ENCODE measurements around the gene SCAMP4.

The SCAMP4 gene

DNA sequence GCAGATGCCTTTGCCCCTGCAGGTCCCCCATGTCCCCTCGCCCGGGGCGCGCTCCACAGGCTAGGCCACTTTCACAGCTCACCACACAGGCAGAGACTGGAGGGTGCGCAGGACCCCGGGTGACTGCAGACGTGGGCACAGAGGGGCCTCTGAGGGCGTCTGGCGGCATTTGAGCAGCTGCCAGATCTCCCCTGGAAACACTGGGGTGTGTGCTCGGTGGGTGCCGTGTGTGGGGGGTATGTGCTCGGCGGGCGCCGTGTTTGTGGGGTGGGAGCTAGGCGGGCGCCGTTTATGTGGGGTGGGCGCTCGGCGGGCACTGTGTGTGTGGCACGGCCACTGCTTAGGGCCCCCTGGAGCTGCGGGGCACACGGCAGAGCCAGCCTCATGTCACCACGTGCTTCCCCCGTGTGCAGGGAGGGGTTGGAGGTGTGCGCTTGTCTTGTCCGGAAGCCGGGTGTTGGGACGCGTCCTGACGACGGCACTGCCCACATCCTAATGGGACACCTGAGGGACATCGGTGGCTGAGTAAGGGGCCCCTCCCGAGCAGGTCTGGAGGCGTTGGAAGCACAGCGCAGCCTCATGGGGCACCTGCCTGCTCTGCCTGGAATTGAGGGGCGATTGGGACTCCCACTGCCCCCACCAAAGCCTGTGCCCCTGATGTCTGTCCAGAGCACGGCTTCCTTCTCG is 52.5 kb downstream of the SCAMP4 start:
- DNase-seq (ENCODE audit: low spot score): no peak

DNA sequence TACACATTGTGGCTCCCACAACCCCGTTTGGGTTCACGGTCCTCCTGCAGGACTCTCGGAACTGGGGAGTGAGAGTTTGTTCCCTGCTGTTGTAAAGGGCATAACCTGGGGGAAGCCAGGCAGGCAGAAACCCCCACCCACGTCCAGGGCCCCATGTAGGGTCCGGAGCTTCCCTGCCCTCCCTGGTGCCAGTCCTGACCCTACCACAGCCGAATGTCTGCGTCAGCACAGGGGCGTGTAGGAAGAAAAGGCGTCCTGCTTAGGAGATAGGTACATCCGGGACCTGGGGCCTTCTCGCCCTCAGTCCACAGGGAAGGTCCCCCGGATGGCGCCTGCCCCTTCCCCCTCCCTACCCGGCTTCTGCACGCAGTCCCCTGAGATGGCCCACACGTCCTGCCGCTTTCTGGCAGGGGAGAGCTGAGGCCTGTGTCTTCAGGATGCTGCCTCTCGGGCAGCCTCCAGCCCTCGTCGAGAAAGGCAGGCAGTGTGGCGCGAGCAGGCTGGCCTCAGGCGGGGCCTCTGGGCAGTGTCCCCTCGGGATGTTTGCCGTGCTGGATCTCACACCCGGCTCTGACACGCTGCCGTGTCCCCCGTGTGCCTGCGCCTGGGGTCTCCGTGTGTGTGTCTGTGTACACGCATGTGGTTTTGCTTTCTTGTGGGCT is 54.9 kb downstream of the SCAMP4 start:
- no peak for DNase-seq (ENCODE audit: low spot score)

DNA sequence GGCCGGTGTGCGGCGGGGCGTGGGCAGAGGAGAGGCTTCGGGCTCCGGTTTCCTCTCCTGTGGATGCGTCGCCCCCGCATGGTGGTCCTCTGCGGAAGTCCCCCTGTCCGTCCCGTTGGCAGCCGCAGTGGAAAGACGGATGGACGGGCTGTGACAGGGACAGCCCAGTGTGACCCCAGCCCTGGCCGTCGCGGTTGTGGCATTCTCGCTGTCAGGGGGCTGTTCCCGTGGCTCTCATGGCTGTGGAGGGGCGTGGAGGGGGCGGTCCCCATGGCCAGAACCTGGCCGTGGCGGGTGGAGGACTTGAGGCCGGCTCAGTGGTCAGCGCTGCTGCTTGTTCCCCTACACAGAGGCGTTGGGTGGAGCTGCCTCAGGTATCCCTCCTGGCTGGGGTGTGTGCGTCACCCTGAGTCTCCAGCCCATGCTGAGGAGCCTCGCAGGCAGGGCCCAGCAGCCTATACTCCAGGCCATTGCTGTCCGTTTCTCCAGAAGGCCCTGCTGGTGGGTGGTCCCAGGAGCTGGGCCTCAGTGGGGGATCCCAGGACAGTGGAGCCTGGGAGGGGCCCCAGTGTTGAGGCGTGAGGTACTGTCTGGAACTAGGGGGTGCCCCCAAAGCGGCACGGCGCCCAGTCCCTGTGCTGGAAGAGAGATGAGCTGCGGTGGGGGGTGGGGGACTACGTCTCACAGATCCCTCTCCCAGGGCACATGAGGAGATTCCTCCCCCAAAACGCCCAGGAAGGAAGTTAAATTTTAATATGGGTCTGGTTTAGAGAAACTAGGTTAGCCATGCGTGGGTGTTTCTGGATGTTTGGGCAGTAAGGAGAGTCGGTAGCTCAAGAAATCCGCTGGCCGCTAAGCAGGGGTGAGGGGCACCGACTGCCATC is 56.0 kb downstream of the SCAMP4 start:
- no peak for DNase-seq (ENCODE audit: low spot score)

DNA sequence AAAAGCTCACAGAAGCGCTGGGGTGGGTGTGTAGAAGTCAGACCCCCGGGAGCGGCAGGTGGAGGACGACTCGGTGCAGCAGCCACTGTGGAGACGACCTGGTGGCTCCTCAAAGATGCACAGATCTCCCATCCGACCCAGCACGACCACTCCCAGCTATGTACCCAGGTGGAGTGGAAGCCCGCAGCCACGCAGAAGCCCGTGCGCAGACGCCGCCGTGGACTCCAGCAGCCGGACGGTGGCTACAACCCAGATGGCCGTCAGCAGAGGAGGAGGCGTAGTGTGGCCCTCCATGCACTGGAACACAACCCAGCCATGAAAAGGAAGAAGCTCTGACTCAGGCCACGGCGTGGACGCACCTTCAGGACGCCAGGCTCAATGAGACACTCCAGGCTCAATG is 57.5 kb downstream of the SCAMP4 start:
- no peak for DNase-seq (ENCODE audit: low spot score)

DNA sequence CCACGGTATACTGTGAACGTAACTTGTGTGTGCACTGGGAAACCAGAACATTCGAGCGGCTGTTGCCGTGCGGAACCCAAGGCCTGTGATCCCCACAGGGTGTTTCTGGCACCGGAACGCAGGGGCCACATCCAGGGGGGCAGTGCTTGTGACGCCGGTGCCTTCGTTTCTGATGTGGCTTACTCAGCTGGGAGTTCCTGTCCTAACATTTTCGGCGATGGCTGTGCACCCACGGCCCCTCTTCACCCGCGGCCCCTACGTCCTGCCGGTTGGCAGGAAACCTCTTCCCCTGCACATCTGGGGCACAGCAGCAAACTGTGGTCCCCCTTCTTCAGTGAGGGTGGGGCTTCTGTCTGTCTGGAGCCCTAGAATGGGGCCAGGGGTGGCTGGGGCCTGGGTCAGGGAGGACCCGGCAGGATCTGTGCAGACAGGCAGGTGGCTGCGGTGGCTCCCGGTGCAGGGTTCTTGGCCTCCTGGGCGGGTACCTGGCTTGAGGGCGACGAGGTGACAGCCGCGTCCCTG is 61.9 kb downstream of the SCAMP4 start:
- DNase-seq (ENCODE audit: low spot score): no peak

DNA sequence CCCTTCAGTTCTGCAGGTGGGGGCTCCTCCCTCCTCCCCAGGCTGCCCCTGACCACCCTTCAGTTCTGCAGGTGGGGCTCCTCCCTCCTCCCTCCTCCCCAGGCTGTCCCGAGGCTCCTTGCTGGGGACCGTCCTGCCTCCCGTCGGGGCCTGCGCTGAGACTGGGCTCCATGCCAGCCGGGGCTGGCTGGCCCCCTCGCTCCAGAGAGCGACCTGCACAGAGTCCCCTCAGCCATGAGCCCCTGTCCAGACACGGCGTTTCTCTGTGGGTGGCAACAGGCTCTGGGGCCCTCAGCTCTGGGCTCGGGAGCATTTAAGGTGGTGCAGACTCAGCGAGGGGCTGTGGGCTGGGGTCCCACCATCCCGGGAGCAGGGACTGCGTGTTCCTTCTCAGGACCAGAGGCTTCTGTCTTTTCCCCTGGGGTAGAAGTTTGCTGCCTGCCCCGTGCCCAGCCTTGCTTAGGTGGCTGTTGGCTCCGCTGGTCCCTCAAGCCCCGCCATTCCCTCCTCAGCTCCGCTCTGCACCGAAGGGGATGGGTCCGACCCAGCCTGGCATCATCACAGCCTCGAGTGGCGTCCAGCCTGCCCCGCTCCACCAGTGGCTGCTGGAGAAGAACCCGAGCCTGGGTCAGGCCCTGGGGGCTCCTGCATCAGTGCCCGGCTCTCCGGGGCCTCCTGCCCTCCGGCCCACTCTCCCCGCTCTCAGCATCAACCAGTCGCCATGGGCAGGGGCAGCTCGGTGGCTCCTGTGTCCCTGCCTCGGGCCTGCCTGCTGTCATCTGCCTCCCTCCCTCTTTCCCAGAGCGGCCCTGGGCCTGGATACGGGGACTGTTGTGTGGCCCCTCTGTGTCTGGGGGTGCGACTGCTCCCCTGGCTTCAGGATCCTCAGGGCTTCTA is 63.3 kb downstream of the SCAMP4 start:
- no peak for DNase-seq (ENCODE audit: low spot score)

DNA sequence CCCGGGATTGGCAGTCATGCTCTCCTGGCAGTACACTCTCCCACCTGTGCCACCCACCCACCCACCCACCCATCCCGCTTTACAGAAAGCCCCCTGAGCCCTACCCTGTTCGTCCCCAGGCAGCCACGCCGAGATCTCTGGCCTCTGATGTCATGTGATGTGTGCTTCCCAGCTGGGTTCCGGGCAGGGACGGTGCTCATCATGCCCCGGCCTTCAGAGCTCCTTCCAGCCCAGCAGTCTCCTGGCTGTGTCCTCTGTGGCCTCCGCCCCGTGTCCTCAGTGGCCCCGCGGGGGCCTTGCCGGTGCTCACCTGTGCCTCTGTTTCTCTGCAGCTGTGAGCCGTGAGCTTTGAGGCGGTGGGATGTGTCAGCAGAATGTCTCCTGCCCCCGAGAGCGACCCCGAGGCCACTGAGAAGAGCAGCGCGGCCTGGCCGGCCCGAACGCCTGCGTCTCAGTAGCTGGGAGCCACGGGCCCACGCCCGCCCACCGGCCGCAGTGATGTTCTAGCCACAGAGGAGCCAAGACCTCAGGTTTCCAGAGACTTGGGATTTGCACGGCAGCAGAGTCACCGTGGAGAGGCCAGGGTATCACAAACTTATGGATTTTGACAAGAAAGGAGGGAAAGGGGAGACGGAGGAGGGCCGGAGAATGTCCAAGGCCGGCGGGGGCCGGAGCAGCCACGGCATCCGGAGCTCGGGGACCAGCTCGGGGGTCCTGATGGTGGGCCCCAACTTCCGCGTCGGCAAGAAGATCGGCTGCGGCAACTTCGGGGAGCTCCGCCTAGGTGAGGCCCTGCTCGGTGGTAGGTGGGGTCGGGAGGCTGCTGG is 64.2 kb downstream of the SCAMP4 start:
- DNase-seq (ENCODE audit: low spot score): no peak

DNA sequence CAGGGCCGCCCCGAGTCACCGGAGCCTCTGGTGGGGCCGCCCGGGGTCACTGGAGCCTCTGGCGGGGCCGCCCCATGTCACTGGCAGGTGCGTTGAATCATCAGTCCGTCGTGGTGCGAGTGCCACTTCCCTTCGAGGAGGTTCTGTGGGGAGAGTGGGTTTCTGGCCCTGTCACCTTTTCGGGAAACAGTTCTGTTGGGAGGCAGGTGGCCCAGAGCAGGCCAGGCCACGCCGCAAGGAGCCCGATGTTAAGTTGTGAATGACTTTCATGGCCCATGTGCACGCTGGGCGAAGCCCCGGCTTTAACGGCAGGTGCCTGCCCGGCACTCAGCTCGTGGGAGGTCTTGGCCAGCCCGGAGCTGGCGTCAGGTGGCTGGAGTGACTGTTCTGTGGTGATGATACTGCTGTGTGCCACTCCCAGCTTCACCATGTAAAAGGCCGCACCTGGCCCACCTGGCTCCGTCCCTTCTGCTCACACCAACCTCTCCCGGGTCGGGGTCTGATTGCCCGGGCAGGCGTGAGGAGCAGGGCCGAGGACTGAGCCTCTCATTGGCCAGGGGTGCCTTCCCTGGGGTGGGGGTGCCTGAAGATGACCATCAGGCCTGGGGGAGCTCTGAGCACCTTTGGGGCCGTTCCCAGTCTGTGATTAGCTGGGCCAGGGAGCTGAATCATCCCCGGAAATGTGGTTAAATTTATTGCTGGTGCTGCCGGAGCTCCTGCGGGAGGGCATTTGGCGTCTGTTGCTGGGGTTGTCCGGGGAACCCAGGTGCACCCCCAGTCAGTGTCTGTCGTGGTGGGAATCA is 65.0 kb downstream of the SCAMP4 start:
- no peak for DNase-seq (ENCODE audit: low spot score)

DNA sequence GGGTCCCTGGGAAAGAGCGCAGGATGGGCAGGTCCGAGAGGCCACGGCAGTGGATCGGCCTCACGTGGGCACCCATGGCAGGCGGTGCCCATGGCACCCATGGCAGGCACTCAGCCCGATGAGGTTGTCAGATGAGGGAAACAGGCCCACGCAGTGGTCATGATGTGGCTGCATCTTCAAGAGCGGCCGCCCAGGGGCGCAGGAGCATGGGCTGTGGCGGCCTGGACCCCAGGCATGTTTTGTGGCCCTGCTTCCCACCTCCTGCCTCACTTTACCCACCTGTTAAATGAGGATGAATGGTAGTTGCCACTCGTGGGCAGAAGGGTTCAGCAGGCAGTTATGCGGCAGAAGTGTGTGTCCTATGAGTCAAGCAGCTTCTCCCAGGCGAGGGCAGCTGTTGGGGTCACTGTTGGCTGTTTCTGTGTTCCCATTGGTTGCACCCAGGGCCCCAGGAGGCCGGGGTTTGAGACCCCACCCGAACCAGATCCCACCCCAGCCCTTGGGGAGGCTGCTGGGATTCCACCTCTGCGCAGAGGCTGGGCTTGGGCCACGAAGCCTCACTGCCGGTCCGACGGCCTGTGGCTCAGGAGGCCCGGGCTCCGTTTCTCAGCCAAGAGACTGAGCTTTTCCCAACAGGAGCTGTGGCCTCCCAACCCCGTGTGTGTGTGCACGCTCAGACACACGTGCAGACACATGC is 65.8 kb downstream of the SCAMP4 start:
- no peak for DNase-seq (ENCODE audit: low spot score)

DNA sequence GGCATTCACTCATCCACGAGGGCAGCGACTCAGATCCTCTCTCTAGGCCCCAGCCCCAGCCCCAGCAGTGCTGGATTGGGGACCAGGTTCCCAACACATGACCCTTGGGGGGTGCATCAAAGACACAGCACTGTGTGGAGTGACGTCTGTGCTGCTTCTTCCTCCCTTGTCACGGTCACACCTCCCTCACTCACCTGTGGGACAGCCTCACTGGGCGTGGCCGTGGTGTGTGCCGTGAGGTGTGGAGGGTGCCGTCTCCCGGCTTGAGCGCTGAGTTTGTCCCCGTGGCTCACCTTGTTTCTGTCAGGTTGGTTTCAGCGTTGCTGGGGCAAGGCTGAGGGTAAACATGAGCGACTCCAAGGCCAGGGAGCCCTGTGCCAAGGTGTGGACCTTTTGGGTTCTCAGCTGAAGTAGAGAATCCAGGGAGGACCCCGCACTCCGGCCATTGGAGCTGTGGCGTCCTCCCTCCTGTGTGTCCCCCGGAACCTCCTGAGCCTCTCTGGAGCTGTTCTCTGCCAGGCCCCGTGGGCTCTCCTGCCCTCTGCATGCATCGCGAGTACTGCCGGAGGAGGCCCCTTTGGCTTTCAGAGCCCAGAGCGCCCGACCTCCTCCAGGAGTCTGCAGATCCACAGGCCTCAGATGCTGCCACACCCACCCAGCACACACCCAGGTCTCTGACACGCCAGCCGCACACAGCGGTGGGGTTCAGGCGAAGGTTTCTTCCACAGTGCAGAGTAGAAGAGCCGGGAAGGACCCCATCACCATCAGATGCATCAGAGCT is 69.4 kb downstream of the SCAMP4 start:
- no peak for DNase-seq (ENCODE audit: low spot score)

DNA sequence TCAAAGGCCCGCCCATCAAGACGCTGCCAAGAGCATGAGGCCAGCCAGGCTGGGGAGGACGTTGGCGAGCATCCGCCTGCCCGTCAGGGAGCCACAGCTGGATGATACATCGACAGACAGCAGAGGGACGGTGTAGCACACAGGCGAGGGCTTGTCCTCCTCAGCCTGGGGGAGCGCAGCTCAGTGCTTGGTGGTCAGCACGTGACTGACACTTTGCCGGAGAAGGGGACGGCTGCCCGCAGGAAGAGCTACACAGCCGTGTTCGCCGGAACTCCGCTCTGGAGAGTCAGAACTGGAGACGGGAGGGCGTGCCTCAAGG is 69.9 kb downstream of the SCAMP4 start:
- no peak for DNase-seq (ENCODE audit: low spot score)
